ENCODE results near the gene CENATAC.
"Not testable (repeated sequence)": the region's sequence is repeated elsewhere in the genome, so short reads cannot be mapped to it uniquely, and the experiment has no call there.

Gene CENATAC

DNA sequence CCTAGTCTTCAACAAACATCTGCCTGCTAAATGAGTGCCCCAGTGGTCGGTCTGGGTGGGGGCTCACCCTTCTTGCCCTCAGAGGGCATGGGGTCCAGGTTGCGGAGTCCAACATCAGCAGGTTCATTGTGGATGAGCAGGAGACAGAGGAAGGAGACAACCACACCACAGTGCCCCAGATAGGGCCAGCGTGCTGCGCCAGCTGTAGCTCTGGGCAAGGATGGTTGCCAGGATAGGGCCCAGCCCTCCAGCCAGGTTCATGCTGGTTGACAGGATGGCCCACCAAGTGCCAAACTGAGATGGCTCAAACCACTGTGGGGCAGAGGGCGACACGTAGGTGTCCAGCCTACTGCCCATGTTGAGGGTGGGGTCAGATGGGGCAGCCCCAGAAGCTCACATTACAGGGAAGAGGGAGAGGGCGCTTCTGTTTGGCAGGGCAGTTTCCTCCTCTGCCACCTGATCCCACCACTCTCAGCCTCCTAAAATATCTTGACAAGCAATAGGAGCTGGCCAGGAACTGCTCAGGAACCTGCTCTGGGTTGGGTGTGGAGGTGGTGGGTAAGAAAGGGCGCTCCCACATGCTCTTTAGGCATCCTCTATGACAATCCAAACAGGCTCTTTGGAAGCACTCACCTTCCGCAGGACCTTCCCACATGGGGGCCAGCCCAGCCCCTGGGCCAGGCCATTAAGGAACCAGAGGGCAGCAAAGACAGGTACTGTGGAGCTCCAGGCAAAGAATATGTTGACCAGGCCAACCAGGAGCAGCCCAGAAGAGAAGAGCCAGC is 29.8 kb downstream of the CENATAC start:
- no peak for DNase-seq

DNA sequence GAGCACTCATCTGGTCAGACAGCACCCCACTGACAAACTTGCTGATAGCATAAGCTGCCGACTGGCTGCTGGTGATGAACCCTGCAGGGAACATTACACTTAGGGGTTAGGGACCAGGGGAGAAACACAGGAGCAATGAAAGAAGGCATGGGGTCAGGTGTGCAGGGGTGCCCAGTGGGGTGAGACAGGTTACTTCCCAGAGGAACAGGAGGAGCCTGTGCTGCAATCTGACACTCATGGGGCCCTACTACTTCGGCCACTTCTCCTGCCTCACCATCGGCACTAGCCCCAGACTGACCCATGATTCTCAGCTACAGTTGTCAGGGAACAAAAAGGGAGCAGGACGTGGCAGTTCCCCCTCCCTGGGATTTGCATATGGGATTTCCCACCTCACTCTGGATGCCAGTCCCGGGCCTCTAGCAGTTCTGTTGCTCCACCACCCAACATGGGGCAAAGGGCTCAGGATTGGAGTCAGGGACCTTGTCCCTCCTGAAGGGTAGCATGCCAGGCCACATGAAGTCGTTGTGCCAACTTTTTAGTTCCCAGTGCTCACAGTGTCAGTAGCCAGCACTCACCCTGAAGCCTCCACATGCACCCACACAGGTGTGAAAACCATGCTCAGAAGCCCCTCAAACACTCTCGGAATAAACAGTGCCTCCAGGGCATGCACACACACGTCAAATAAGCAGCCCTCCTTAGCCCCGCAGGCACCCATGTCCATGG is 30.6 kb downstream of the CENATAC start:
- DNase-seq = no peak

DNA sequence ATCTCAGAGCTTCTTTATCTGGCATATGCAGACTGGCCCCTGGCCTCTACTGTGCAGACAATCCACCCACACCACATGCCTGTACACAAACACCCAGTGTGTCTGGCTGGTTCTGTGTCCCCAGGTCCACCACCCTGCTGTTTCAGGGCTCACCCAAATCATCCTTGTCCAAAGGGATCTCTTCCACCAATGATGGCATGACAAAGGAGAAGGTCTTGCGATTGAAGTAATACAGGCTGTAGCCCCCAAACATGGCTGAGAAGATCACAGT is 31.1 kb downstream of the CENATAC start:
- no peak for DNase-seq

DNA sequence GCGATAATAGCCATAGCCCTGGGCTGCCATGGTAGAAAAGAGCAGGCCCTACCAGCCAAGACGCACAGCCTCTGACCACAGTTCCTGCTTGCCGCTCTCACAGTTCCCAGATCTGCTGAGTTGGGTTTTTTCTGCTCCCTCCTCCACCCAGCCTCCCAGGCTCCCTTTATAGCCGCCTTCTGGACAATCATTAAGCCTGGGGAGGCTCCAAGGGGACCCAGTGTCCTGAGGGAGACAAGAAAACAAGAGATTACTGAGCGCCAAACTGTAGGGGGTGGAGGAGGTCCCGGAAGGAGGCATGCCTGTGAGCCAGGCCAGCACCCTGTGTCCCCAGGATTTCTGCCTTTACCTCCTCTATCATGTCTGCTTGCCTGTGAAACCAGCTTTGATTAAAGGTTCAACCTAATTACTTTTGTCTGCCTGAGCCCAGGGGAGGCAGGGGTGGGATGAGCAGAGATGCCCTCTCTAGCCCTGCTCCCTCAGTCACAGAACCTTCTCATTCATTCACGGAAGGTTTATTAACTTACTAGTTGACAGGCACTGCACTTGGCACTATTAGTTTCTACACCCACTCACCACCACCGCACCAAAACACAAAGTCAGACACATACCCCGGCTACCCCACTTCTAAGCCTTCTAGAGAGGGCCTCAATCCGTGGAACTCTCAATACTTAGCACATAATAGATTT is 31.5 kb downstream of the CENATAC start:
- DNase-seq = no peak

DNA sequence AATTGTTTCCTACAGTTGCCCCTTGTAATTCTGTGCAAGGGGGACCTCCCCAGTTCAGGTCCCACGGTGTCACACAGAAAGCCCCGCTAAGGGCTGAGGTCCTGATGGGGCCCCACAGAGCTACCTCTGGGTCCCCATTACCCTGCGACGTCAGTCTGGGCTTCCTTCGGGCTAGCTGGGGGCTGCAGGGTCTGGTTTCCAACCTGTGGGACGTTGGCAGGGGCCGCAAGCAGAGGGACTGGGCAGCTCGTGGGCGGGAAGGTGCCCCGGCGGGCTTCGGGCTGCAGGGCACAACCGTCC is 32.0 kb downstream of the CENATAC start:
- DNase-seq = no peak

DNA sequence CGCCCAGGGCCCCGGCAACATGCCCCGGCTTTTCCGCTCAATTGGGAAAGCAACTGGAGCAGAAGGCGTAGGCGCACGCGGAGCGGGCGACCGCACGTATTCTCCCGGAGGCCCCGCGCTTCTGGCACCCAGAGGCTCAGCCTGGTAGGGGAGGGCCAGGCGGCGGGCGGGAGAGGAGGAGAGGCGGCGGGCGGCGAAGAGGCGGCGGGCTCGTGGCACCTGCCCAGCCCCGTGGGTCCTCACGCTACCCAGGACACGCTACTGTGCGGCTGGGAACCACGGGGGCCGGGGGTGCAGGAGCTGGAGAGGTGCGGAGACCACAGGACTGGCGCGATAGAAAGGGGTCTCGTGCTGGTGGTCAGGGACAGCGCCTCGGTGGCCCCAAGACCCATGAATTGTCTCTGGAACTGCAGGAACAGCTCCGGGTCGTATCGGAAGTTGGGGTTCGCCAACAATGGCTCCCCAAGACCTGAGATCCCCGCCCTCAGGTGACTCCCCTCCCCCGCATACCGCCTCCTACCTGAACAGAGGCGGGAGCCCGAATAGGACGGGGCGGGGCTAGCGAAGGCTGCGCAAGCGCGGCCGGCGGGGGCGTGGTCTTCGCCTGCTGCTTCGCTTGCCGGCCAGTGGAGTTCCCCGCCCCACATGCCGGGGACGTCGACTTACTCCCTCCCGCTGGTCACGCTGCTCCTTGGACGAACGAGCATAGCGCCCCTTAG is 32.5 kb downstream of the CENATAC start, which contains the start of gene SLC37A4:
Gene SLC37A4, minus strand, starts transcription at position 549 of the 719 bp plus-strand sequence.
- peak; percentile 99 to 100 for DNase-seq

DNA sequence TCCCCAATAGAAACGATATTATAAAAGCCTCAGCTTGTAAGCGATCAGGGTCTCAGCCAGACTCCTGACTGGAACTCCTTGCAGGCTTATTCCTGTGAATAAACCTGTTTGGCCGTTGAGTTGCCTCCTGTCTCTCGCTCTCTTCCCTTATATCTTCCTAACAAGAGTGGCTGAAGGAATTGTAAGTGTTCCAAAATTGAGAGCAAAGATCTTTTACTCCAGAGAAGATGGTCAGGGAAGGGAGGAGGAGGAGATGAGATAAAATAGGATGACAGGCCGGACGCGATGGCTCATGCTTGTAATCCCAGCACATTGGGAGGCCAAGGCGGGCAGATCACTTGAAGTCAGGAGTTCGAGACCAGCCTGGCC is 34.0 kb downstream of the CENATAC start:
- DNase-seq = no peak

DNA sequence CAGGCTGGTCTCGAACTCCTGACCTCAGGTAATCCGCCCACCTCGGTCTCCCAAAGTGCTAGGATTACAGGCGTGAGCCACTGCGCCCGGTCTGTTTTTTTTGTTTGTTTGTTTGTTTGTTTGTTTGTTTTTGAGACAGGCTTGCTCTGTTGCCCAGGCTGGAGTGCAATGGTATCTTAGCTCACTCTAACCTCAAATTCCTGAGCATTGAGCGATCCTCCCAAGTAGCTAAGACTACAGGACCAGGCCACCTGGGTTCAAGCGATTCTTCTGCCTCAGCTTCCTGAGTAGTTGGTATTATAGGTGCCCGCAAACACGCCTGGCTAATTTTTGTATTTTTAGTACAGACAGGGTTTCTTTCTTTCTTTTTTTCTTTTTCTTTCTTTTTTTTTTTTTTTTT is 35.5 kb downstream of the CENATAC start:
- not testable (repeated sequence) for DNase-seq

DNA sequence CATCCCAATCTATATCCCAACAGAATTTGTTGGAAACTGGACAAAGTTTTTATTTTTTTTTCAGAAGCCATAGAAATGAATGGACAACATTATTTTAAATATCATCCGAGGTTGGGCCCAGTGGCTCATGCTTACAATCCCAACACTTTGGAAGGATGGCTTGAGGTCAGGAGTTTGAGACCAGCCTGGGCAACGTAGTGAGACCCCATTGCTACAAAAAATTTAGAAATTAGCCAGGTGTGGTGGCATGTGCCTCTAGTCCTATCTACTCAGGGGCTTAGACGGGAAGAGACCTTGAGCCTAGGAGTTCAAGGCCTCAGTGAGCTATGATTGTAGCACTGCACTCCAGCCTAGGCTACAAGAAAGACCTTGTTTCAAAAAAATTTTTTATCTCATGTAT is 36.9 kb downstream of the CENATAC start:
- DNase-seq = no peak

DNA sequence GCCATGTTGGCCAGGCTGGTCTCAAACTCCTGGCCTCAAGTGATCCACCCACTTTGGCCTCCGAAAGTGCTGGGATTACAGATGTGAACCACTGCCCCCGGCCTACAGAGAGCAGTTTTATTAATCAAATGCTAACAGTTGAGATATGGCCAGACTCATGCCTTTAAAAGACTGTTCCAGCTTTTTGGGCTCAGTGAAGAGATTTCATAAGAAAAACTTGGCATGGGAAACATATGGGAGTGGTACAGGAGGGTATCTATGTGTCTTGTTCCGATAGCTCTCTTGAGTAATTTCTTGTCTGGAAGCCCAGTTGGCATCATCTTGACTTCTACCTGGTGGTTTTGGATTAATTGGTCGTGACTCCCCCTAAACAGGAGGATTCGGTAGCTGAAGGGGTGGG is 40.9 kb downstream of the CENATAC start:
- DNase-seq = no peak

DNA sequence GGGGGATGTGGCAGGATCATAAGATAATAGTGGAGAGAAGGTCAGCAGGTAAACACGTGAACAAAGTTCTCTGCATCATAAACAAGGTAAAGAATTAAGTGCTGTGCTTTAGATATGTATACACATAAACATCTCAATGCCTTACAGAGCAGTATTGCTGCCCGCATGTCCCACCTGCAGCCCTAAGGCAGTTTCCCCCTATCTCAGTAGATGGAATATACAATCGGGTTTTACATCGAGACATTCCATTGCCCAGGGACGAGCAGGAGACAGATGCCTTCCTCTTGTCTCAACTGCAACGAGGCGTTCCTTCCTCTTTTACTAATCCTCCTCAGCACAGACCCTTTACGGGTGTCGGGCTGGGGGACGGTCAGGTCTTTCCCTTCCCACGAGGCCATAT is 41.5 kb downstream of the CENATAC start:
- not testable (repeated sequence) for DNase-seq

DNA sequence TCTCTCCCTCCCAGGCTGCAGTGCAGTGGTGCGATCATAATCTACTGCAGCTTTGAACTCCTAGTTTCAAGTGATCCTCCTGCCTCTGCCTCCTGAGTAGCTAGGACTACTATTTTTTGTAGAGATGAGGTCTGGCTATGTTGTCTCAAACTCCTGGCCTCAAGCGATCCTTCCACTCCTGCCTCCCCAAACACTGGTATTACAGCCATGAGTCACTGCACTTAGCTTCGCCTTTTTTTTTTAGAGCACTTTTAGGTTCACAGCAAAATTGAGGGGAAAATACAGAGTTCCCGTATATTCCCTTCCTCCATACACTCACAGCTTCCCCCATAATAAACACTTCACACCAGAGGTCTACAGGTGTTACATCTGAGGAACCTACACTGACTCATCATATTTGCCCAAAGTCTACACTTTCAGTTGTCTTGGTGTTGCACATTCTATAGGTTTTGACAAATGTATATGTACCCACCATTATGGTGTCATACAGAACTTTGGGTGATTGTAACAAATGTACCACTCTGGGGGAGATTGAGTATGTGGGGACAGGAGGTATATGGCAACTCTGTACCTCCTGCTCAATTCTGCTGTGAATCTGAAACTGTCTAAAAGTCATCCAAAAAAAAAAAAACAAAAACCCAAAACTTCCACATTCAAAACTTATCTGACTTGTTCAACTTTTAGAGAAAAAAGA is 44.0 kb downstream of the CENATAC start:
- no peak for DNase-seq

DNA sequence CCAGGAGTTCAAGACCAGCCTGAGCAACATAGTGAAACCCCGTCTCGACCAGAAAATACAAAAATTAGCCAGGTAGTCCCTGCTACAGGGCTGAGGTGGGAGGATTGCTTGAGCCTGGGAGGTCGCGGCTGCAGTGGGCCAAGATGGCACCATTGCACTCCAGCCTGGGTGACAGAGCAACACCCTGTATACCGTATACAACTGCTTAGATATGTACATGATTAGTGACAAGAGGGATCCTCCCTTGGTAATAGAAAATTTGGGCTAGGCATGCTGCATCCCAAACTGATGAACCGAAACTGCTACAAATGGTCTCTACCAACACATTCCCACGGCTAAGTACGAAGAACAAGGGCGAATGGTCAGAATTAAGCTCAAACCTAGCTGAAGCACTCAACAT is 45.0 kb downstream of the CENATAC start:
- DNase-seq = no peak

DNA sequence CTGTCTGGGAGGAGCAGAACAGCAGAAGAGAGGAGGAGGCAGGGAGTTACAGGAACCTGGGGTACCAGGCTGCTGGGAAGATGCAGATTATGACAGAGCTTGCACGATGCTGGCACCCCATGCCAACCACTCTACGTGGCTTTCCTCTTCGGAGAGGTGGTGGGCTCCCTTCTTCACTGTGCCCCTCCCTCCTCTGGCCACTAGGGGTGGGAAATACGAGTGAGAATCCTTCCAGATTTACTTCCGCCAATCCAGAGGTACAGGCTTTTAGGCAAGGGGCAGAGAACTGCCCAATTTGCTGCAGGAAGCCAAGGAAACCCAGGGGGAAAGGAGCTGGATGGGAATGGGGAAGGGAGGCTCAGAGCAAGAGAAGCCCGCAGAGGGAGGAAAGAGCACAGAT is 46.8 kb downstream of the CENATAC start:
- DNase-seq = no peak

DNA sequence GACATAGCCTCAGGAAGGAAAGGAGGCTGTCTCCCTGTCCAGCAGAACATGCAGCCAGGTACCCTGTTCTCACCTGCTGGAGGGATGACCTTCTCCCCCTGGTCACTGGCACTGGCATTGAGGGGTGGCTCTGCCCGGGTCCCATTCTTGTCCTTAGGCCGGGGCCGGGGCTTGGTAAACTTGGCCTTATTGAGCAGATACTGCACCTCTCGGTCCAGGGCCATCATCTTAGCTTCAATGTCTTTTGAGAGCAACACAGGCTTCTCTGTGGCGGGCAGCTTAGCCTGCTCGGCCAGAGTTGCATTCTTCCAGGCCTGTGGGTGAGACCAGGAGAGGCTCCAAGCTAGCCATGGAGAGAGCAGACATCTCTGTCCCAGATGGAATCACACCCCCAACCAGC is 48.6 kb downstream of the CENATAC start:
- no peak for DNase-seq

DNA sequence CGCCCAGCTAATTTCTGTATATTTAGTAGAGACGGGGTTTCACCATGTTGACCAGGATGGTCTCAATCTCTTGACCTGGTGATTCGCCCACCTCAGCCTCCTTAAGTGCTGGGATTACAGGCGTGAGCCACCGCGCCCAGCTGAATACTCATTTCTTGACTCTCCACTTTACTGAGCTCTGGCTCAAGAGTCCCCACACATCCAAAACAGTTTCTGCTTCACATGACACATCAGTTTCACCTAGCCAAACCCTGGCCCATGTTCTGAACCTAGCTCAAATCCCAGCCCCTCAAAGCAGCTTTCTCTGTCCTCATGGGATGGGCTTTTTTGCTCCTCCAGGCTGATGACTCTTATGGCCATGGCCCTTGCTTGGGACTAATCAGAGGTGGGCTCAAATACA is 49.3 kb downstream of the CENATAC start:
- DNase-seq = no peak

DNA sequence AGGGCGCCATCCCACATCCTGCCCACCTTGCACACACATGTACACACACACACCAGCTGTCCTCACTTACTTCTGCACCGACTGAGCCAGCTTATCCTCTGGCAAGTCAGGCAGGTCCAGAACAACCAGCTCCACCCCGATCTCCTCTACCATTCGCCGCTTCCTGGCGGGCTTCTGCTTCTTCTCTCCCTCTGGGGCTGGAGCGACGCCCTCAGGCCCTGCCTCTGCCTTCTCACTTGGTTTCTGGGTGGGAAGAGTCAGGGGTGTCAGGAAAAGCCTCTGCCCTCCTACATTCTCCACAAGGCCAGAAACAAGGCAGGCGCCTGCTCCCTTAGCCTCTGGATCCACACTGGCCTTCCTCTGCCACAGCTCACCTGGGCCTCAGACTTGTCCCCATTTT is 50.7 kb downstream of the CENATAC start:
- no peak for DNase-seq

DNA sequence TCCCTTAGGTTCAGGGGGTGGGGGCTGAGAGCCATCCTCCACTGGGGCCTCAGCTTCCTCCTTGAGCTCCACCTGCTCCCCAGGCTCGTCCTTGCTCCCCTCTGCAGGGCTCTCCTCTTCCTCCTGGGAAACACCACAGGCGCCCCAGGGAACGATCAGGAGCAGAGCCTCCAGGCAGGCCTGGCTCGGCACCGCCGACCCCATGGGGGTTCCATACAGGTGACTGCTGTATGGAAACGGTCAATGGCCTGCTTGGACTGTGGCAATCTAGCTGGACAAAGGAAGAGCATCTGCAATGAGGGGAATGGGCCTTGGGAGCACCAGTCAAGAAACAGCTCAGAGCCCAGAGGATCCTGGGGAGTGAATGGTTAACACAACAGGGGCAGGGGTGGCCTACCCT is 51.1 kb downstream of the CENATAC start:
- DNase-seq = no peak

DNA sequence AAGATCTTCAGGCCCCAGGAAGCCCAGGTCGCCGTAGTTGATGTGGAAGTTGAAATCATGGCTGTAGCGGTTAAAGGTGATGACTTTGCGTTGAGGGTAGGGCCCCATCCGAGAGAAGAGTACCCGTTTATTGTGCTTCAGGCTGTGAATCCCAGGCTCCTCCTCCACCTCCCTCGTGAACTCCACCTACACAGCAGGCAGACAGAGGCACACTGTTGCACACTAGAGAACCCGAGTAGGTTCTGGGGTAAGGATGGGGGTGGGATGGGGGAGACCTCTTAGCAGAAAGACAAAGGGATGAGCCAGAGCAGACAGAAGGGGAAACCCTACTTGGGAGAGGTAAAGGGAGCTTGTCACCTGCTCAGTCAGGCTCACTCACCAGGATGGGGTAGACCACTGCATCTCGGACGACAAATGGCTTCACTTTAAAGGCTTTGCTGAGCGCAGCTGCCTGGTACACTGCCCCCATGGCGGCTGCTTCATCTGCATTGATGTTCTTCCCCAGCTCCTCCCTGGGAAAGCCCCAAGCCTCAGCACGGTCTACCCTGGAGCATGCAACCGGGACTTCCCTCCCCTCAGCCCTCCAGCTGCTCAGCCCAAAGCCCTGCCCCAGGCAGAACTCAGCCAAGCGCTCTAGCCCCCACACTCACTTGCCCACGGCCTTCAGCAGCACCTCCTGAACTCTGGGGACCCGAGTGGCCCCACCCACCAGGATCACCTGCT is 53.7 kb downstream of the CENATAC start:
- peak; percentile 20 to 33 for DNase-seq

DNA sequence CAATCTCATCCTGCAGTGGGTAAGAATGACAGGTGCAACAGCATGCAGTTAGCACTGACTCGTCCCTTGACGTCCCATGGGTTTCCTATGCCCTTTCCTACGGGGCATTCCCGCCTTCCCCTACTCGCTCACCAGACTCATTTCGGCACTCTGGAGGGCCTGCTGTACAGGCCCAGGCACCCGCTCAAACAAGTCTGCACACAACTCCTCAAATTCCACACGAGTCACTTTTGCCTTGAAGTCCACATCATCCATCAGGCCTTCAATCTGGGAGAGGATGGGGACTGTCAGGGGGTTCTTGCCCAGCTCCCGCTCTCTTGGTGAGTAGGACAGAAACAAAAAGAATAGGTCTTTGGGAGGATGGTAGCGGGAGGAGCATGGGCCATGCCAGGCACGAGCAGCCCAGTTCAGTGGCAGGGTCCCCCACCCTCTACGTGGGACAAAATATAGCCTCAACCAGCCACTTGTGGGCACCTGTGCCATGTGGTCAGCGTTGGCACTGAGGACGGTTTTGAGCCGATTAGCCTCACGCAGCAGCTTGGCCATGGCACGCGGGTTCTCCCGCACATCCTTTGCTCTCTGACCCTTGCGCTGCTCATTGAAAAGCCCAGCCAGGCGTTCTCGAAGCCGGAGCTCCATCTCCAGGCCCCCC is 54.4 kb downstream of the CENATAC start:
- no peak for DNase-seq

DNA sequence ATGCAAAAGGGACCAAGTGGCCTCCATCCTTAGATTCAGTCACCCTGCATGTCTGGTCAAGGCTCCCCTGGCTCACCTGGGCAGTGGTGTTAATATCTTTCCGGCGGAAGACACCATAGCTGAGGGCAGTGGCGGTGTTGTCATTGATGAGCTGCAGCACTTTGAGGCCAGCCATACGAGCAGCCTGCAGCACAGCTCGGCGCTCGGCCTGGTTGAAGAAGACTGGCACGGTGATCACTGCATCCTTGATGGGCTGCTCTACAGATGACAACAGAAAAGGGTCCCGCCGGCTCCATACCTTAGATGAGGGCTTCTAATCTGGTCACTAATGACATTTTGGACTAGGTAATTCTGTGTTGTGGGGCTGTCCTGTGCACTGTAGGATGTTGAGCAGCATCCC is 56.5 kb downstream of the CENATAC start:
- no peak for DNase-seq

DNA sequence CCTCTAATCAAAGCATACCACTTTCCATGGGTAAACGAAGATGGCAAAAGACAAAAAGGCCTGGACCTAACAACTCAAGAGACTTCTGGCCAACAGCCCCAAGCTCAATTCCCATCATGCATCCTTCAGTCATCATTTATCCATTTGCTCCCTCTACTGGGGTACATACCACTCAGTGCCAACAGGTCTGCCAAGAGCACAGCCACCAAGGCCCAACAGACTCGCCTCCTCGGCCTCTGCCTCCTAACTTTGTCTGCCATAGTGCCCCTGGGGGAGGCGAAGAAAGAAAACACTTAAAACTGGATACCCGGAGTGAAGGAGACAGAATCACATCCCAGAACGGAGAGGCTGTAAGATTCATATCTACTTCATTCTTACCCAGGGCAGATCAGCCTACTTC is 58.0 kb downstream of the CENATAC start:
- DNase-seq = peak in 1 of 2 donors; percentile 19
